ENCODE data around the gene HOXA4.

HOXA4 gene

GRCh38 chr7:27146491-27147198, 16.1 kb upstream of the HOXA4 start:
- no peak for DNase-seq

GRCh38 chr7:27145914-27146412, 15.4 kb upstream of the HOXA4 start:
- DNase-seq, result no peak

- no peak for DNase-seq
Observed at GRCh38 chr7:27145165-27145913, 14.8 kb upstream of the HOXA4 start.

- DNase-seq, result no peak
Observed at GRCh38 chr7:27144781-27145164, 14.2 kb upstream of the HOXA4 start.

GRCh38 chr7:27143950-27144780, 13.6 kb upstream of the HOXA4 start:
- no peak for DNase-seq

GRCh38 chr7:27143023-27143949, 12.7 kb upstream of the HOXA4 start, which contains the start of gene HOXA5:
Gene HOXA5, minus strand, starts transcription at chr7:27143681. Its CDS starts 74 bp downstream, at chr7:27143607.
- peak; percentile 66 for DNase-seq

- no peak for DNase-seq
Observed at GRCh38 chr7:27142580-27143022, 12.0 kb upstream of the HOXA4 start.

- no peak for DNase-seq
Observed at GRCh38 chr7:27141923-27142579, 11.5 kb upstream of the HOXA4 start.

- DNase-seq, result no peak
Observed at GRCh38 chr7:27141137-27141922, 10.8 kb upstream of the HOXA4 start.

- DNase-seq, result no peak
Observed at GRCh38 chr7:27140126-27140857, 9.7 kb upstream of the HOXA4 start.

GRCh38 chr7:27139334-27140125, 9.0 kb upstream of the HOXA4 start:
- no peak for DNase-seq

- DNase-seq, result no peak
Observed at GRCh38 chr7:27138985-27139333, 8.4 kb upstream of the HOXA4 start.

- no peak for DNase-seq
Observed at GRCh38 chr7:27138472-27138871, 7.9 kb upstream of the HOXA4 start.

- DNase-seq, result no peak
Observed at GRCh38 chr7:27137640-27138315, 7.2 kb upstream of the HOXA4 start.

- DNase-seq, result no peak
Observed at GRCh38 chr7:27134392-27134791, 3.8 kb upstream of the HOXA4 start.

GRCh38 chr7:27133409-27134231, 3.1 kb upstream of the HOXA4 start:
- no peak for DNase-seq

- no peak for DNase-seq
Observed at GRCh38 chr7:27132978-27133377, 2.4 kb upstream of the HOXA4 start.

GRCh38 chr7:27132214-27132613, 1.7 kb upstream of the HOXA4 start:
- no peak for DNase-seq

Data from hematopoietic multipotent progenitor cell treated with erythropoietin and hydrocortisone succinate and interleukin-3 and kit ligand, for 8 days (in vitro differentiated cells).